ENCODE measurements around the gene PHACTR1. TPM values are rescaled to one million over a fixed set of nuclear protein-coding genes. Genes with fewer than 3 reads are reported as not detected.

The PHACTR1 gene
- polyA plus RNA-seq, 1 of the 3 experiments (the other 2 are of a cell fraction), result 0.12 TPM

GRCh38 chr6:12844284-12845223, 128.0 kb downstream of the PHACTR1 start:
- POLR2A ChIA-PET, result no interaction called here
- peaks cover 0 to 6% of the 10 kb centered on the region in 2 experiments; a peak in 2 of 4 replicates for H3K4me1 ChIP-seq (ENCODE audit: control insufficient read depth in 1 of 2, insufficient read depth in 2 of 2, low read depth in 1 of 2, low read length in 1 of 2)
- H3K4me3 ChIP-seq (ENCODE audit: low read depth in 2 of 2, low read length in 1 of 2), result no peak overlapping the region
- DNase-seq, result peak; percentile 37
- peak; percentile 73 for TF ChIP-seq CTCF (IDR thresholded peaks at IDR 0.05)
- TF ChIP-seq POLR2AphosphoS5 (IDR thresholded peaks at IDR 0.05; ENCODE audit: low read depth, low read length), result no peak
- TF ChIP-seq FOSL2 (IDR thresholded peaks at IDR 0.05; ENCODE audit: borderline replicate concordance, low read depth), result no peak
- TF ChIP-seq REST (IDR thresholded peaks at IDR 0.05; ENCODE audit: low read depth, low read length), result no peak
- peak; percentile 46 for TF ChIP-seq SMC3 (IDR thresholded peaks at IDR 0.05; ENCODE audit: low read depth, low read length)
- no peak for TF ChIP-seq GATA2 (CRISPR knock-in tag; IDR thresholded peaks at IDR 0.05)
- no peak for TF ChIP-seq USF2 (IDR thresholded peaks at IDR 0.05; ENCODE audit: borderline replicate concordance, low read depth, low read length)
- no peak for TF ChIP-seq RCOR1 (IDR thresholded peaks at IDR 0.05; ENCODE audit: low read length)
- TF ChIP-seq MXI1 (IDR thresholded peaks at IDR 0.05; ENCODE audit: low read depth, low read length), result no peak
- no peak for TF ChIP-seq USF1 (IDR thresholded peaks at IDR 0.05; ENCODE audit: borderline replicate concordance, low read depth)
- TF ChIP-seq RAD21 (IDR thresholded peaks at IDR 0.05; ENCODE audit: low read length), result peak; percentile 54
- TF ChIP-seq TEAD4 (IDR thresholded peaks at IDR 0.05; ENCODE audit: borderline replicate concordance, insufficient read depth), result no peak
- TF ChIP-seq TCF12 (IDR thresholded peaks at IDR 0.05), result no peak
- no peak for TF ChIP-seq EP300 (IDR thresholded peaks at IDR 0.05; ENCODE audit: borderline replicate concordance in 1 of 2, low read depth in 1 of 2, low read length in 1 of 2)
- no peak for TF ChIP-seq RXRA (IDR thresholded peaks at IDR 0.05; ENCODE audit: borderline replicate concordance, low read depth)
- H3F3A ChIP-seq (replicated peaks; ENCODE audit: insufficient read depth), result no peaks in the 10 kb centered on the region
- H3K36me3 ChIP-seq (replicated peaks in 1 of 2; ENCODE audit: control insufficient read depth in 1 of 2, insufficient read depth in 2 of 2, low read length in 1 of 2), result no peaks in the 10 kb centered on the region
- H3K9ac ChIP-seq, result no peak overlapping the region
- H4K20me1 ChIP-seq (ENCODE audit: insufficient read depth), result no peaks in the 10 kb centered on the region
- H3K9me3 ChIP-seq, result no peaks in the 10 kb centered on the region
- H3K4me2 ChIP-seq, result no peak overlapping the region
- peak overlapping the region in 1 of 2 experiments; percentile 40; a peak in 2 of 4 replicates for H3K27ac ChIP-seq (ENCODE audit: low read depth in 2 of 2, low read length in 1 of 2)
- no peaks in the 10 kb centered on the region for H3K27me3 ChIP-seq (ENCODE audit: insufficient read depth)
- no peak overlapping the region for H2AFZ ChIP-seq (ENCODE audit: low read depth)
- no peaks in the 10 kb centered on the region for H3K9me2 ChIP-seq
- CTCF ChIA-PET, result interaction anchor here (0.6 to 1.5 kb wide), 8 partner anchors 9 to 950 kb away, joined by 3 to 9 read pairs (median 3); no protein-coding TSS in a partner anchor
- H3K79me2 ChIP-seq (ENCODE audit: insufficient read depth), result no peaks in the 10 kb centered on the region
- WGBS (ENCODE audit: low lambda C conversion rate), result 59% methylated on average over 11 of the region's 11 CpGs

Data from SK-N-SH (cell line).